ENCODE results near the gene P2RX3.

GRCh38 chr11:57311109-57311936, 26.8 kb upstream of the P2RX3 start:
- TF ChIP-seq EZH2 (IDR thresholded peaks at IDR 0.05; ENCODE audit: borderline replicate concordance, low read depth, low read length, severe bottlenecking) (no peak), CTCF (IDR thresholded peaks at IDR 0.05; ENCODE audit: borderline replicate concordance, extremely low read depth, low read length, poor library complexity, severe bottlenecking) (no peak)
